ENCODE results near the gene RGR. TPM values are rescaled to one million over a fixed set of nuclear protein-coding genes. Genes with fewer than 3 reads are reported as not detected.

Gene RGR
- total RNA-seq, 8 experiments from 2014 or later, result 0.36 to 5.2 (median 1.1) TPM; not detected in 1

DNA sequence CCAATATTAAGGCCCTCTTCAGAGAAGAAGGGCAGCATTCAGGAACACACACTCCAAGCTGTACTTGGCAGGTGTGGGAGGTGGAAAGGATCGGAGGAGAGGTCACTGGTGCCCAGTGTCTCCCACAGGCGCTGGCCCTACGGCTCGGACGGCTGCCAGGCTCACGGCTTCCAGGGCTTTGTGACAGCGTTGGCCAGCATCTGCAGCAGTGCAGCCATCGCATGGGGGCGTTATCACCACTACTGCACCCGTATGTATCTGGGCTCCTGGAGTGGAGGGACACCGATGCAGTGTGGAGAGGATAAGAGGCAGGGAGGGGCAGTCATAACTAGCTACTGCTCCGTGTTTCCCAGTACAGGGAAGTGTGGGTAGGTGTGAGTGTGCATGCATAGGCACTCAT lies 3.9 kb downstream of the RGR start:
- Histone ChIP-seq H3K4me3 (no peak overlapping the region), H3K4me1 (replicated peaks in 1 of 2) (peaks cover 9 to 17% of the 10 kb centered on the region in 2 donors), H3K27ac (no peak overlapping the region)
- 25 to 80% (median 74%) methylated on average over 1 to 4 of the region's 12 CpGs; no CpG with 5 or more reads in 7 of the 10 experiments for WGBS, 10 experiments
- ATAC-seq (replicated peaks in 6 of 8), result no peak
- in situ Hi-C loops (cut with MboI; ENCODE audit: low pct_unique_long_range_greater_than_20kb in 2 of 9, low sequenced_read_pairs in 9 of 9, unreplicated experiment in 9 of 9), result no loop called here

DNA sequence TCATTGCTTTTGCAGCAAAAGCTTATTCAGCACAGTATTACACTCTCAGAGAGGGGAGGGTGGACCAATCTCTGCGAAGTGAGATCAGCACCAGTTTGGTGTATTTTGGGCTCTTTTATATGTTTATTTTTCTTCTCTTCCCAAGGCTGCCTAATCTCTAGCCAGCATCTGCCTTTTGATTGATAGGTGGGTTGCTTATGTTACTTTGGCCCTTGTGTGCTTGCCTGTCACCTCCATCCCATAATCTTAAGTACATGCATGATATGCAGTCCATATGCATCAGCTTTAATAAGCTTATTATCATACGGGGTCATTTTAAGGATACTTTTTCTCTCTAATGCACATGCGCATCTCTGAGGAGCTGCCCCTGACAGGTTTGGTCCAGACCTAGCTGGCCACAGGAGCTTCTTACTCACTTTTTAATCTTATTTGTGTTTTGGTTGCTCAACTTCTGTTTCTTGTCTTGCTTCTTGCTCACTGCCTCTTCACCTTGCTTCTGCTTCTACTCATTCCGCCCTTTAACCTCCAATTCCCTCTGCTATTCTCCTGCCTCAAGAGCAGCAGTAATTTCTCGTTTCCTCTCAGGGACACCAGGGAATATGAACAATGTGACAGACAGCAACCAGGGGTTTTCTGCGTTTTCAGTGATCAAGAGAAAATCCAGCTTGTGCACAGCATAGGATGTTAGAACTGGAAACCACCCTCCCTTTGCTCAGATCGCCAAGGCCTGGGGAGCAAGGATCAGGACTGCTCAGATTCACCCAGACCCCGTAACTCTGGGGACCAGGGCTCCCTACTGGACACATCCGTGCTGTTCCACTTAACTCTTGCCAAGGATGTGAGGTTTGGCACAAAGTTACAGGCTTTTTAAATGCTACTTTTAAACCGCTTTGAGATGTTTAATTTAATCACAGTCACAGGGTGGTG lies 10.0 kb downstream of the RGR start:
- ATAC-seq (replicated peaks in 6 of 8), result peak in 7 of 8 experiments; percentile 19 to 88 (median 73)
- Histone ChIP-seq H3K27ac (peak overlapping the region; percentile 2 to 60), H3K4me1 (replicated peaks in 1 of 2) (peaks cover 11 to 18% of the 10 kb centered on the region in 2 donors), H3K4me3 (no peak overlapping the region)
- 23 to 94% (median 77%) methylated on average over 1 to 9 of the region's 10 CpGs for whole genome bisulfite sequencing, 10 experiments
- in situ Hi-C loops (cut with MboI; ENCODE audit: low pct_unique_long_range_greater_than_20kb in 2 of 9, low sequenced_read_pairs in 9 of 9, unreplicated experiment in 9 of 9), result loop anchor here in 3 of 9 experiments (25.0 kb wide), 1 partner anchor 282 kb away; no protein-coding TSS in a partner anchor

DNA sequence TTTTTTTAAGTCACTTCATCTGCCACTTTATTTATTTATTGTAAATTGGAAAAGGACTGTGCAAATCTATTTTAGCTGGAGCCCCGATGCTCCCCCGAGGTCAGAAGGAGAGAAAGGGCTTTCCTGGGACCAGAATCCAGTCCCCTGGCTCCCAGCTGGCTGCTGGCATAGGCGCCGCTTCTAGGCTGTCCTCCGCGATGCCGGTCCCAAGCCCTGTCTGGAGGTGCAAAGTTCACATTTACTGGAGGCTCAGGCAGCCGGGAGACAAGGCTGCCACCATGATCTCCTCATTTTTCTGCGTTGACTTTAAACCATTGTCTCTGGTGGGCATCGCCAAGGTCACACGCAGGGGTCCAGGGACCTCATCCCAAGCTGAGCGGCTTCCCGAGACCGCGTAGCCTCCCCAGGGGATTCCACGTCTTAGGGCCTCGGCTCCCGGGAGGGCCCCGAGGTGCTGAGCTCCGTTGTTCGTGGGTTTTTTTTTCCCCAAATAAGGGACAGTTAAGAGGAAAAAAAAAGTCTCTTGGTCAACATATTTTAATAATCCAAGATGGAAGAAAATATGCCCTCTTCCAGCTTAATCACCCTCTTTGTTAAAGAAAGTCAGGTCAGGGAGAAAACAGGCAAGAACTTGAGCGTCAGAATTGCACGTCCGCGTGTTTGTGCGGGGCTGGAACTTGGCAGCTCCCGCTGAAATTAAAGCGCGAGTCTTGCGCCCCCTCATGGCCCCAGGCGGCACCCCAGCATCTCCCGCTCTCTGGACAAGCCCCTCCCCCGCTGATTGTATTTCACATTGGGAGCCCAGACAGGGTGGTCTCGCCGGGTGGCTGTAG lies 11.9 kb downstream of the RGR start:
- in situ Hi-C loops (cut with MboI; ENCODE audit: low pct_unique_long_range_greater_than_20kb in 2 of 9, low sequenced_read_pairs in 9 of 9, unreplicated experiment in 9 of 9), result loop anchor here in 3 of 9 experiments (25.0 kb wide), 1 partner anchor 281 kb away; no protein-coding TSS in a partner anchor

DNA sequence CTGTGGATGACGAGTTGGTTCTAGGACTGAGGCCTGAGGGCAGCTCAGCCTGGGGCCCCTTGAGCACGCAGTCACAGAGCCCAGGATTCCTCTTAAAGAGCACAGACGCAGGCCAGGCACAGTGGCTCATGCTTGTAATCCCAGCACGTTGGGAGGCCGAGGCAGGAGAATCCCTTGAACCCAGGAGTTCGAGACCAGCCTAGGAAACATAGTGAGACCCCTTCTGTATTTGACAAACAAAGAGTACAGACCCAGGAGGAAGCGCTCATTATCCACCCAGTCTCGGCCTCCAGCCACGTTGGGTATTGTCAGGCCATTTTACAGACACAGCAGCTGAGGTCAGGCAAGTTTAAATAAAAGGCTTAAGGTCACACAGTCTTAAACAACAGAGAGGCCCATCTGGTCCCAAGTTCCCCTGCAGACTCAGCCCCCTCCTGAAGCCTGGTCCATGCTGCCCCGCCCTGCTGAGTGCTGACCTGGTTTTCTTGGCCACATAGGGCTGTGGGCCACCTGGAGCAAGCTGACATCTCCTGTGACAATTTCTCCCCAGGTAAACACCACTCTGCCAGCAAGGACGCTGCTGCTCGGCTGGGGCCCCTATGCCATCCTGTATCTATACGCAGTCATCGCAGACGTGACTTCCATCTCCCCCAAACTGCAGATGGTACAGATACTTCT lies 12.6 kb downstream of the RGR start:
- no peak overlapping the region for H3K27ac ChIP-seq
- 46 to 100% (median 88%) methylated on average over 2 to 7 of the region's 15 CpGs; no CpG with 5 or more reads in 3 of the 10 experiments for WGBS, 10 experiments
- no peak for ATAC-seq (replicated peaks in 6 of 8)
- H3K4me3 ChIP-seq, result no peak overlapping the region
- peaks cover 11 to 18% of the 10 kb centered on the region in 2 donors for H3K4me1 ChIP-seq (replicated peaks in 1 of 2)
- in situ Hi-C loops (cut with MboI; ENCODE audit: low pct_unique_long_range_greater_than_20kb in 2 of 9, low sequenced_read_pairs in 9 of 9, unreplicated experiment in 9 of 9), result loop anchor here in 3 of 9 experiments (25.0 kb wide), 1 partner anchor 280 kb away; no protein-coding TSS in a partner anchor

More for the DNA sequence above, 11.9 kb downstream of the RGR start:
- ATAC-seq (replicated peaks in 6 of 8), result peak in 7 of 8 experiments; percentile 24 to 64 (median 47)
- H3K27ac ChIP-seq, result no peak overlapping the region
- WGBS, 10 experiments, result 2 to 100% (median 53%) methylated on average over 1 to 11 of the region's 35 CpGs; no CpG with 5 or more reads in 1 of the 10 experiments
- no peak overlapping the region for H3K4me3 ChIP-seq
- peaks cover 11 to 18% of the 10 kb centered on the region in 2 donors for H3K4me1 ChIP-seq (replicated peaks in 1 of 2)

DNA sequence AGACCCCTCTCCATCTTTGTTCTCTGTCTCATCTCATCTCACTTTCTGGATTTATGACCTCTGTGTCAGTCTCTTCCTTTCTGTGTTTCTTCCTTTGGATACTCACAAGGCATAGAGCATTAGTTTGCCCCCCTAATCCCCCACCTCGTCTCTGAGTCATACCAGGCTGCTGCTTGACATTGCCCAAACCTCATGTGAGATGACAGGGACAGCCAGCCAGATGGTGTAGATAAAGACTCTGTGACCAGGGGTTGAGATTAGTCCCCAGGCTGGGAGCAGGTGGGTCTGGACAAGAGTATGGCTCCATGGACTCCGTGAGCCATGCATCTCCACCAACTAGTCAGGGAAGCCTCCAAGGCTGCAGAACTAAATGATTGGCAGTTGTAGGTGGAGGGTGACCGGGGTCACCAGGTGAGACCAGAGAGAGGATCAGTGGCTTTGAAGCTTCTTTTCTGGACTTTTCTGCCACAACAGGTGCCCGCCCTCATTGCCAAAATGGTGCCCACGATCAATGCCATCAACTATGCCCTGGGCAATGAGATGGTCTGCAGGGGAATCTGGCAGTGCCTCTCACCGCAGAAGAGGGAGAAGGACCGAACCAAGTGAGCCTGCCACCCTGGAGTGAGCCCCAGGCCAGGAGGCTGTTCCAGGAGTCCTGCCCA lies 13.3 kb downstream of the RGR start:
- ATAC-seq (replicated peaks in 6 of 8), result peak in 2 of 8 experiments; percentile 22 to 26
- Histone ChIP-seq H3K27ac (no peak overlapping the region), H3K4me3 (no peak overlapping the region), H3K4me1 (replicated peaks in 1 of 2) (peaks cover 11 to 18% of the 10 kb centered on the region in 2 donors)
- in situ Hi-C loops (cut with MboI; ENCODE audit: low pct_unique_long_range_greater_than_20kb in 2 of 9, low sequenced_read_pairs in 9 of 9, unreplicated experiment in 9 of 9), result loop anchor here in 3 of 9 experiments (25.0 kb wide), 1 partner anchor 279 kb away; no protein-coding TSS in a partner anchor
- 17 to 100% (median 92%) methylated on average over 1 to 4 of the region's 7 CpGs; no CpG with 5 or more reads in 1 of the 10 experiments for WGBS, 10 experiments

DNA sequence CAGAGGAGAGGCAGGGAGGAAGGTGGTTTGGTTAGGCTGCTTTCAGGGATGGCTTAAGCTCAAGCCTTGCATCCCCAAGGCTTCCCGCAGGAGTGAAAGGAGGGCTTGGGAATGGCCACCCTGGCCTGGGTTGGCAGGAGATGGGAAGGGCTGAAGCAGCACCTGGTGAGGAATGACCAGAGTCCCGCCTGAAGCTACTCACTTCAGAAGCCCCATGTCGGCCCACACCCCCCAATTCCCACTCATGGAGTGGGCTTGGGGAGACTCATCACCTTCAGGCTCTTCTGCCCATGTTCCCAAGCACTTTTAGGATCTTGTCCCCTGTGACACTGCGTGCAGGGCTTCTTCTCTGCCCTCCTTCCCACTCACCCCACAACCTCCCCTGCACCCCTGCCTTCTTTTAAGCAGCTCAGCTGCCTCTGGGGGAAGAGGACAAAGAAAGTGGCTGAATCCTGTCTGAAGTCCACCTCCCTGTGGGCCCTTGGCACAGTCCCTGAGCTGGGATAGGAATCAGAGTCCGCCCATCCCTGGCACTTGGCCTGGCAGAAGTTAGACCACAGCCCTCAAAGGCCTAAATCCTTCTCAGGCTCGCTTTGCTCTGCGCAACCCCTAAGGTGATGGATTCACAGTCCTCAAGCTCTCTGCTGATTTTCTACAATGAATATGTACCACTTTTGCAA lies 16.5 kb downstream of the RGR start:
- 60 to 100% (median 80%) methylated on average over 1 to 2 of the region's 7 CpGs; no CpG with 5 or more reads in 5 of the 10 experiments for WGBS, 10 experiments
- Histone ChIP-seq H3K4me3 (no peak overlapping the region), H3K4me1 (replicated peaks in 1 of 2) (peaks cover 5 to 9% of the 10 kb centered on the region in 2 donors), H3K27ac (no peak overlapping the region)
- ATAC-seq (replicated peaks in 6 of 8), result no peak
- in situ Hi-C loops (cut with MboI; ENCODE audit: low pct_unique_long_range_greater_than_20kb in 2 of 9, low sequenced_read_pairs in 9 of 9, unreplicated experiment in 9 of 9), result loop anchor here in 8 of 9 experiments (10.0 to 25.0 kb wide), 4 partner anchors 263 to 283 kb away; no protein-coding TSS in a partner anchor

DNA sequence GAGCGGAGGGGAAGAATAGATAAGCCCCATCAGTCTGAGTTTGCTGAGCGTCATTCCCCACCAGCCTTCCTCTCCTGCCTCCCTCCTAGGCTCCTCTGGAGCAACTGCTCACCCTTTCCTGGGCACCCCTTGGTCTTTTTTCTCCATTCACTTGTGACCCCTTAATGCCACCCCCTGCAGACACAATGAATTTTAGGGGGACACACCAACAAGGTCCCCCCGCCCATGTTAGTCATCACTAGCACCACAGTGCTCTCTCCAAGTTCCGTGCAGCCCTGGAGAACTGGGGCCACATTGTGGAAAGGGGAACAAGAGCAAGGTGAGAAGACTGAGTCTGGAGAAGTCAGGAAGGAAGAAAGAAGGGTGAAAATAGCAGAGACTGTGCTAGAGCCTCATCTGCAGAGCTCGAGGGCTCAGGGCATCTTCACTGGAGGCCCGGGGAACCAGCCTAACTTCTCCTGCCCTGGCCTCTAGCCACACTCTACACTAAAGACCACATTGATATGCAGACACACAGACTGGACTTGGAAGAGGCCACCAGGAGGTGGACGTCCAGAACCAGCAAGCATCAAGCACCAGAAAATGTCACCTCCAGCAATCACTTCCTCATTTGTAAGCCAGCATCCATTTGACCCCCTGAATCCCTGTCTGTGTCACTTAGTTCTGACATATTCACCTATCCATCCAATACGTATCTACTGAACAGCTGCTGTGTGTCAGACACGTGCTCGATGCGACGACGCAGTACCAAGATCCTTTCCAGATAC lies 17.5 kb downstream of the RGR start:
- Histone ChIP-seq H3K4me1 (replicated peaks in 1 of 2) (peaks cover 3 to 5% of the 10 kb centered on the region in 2 donors), H3K27ac (no peak overlapping the region), H3K4me3 (no peak overlapping the region)
- in situ Hi-C loops (cut with MboI; ENCODE audit: low pct_unique_long_range_greater_than_20kb in 2 of 9, low sequenced_read_pairs in 9 of 9, unreplicated experiment in 9 of 9), result loop anchor here in 8 of 9 experiments (10.0 to 25.0 kb wide), 4 partner anchors 262 to 282 kb away; no protein-coding TSS in a partner anchor
- WGBS, 10 experiments, result 28 to 100% (median 84%) methylated on average over 1 to 10 of the region's 13 CpGs
- no peak for ATAC-seq (replicated peaks in 6 of 8)

DNA sequence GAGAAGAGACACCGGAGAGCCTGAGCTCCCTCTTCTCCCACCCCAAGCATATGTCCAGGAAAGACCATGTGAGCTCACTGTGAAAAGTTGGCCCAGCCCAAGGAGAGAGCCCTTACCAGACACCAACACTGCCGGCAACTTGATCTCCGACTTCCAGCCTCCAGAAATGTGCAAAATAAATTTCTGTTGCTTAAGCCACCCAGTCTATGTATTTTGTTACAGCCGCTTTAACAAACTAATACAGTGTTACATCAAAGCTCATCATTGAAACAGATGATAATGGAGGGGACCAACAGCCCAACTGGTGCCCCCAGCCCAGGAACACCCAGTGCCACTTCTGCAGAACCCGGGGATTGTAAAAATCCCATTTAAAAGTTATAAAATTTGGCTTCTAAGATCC lies 18.9 kb downstream of the RGR start:
- H3K4me3 ChIP-seq, result no peak overlapping the region
- H3K27ac ChIP-seq, result no peak overlapping the region
- H3K4me1 ChIP-seq (replicated peaks in 1 of 2), result peaks cover 3 to 5% of the 10 kb centered on the region in 2 donors
- ATAC-seq (replicated peaks in 6 of 8), result no peak
- 33 to 79% (median 70%) methylated on average over 2 to 4 of the region's 5 CpGs; no CpG with 5 or more reads in 5 of the 10 experiments for WGBS, 10 experiments
- in situ Hi-C loops (cut with MboI; ENCODE audit: low pct_unique_long_range_greater_than_20kb in 2 of 9, low sequenced_read_pairs in 9 of 9, unreplicated experiment in 9 of 9), result loop anchor here in 8 of 9 experiments (10.0 to 25.0 kb wide), 4 partner anchors 261 to 281 kb away; no protein-coding TSS in a partner anchor

DNA sequence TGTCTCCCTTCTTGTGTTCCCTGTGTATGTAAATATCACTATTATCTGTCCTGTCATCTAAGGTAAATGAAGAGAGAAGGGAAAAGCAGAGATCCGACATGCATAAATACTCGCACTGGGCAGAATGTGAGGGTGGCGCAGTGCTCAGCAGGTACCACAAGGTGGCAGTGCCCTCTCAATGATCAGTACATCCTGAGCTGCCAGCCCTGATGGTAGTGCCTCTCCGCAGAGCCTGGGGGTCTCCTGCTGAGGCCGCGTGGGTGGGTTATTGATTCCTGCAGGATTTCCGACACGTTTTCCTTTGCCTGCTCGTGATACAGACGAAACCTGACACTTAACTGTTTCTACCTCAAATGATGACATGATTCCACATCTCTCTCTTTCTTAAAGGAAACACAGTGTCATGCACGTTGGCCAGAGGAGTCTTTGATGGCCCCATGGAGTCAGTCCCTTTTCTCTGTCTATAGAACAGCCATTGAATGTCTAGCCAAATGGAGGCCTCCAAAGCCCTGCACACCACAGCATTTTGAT lies 19.8 kb downstream of the RGR start:
- Histone ChIP-seq H3K27ac (no peak overlapping the region), H3K4me1 (replicated peaks in 1 of 2) (peaks cover 3 to 5% of the 10 kb centered on the region in 2 donors), H3K4me3 (no peak overlapping the region)
- in situ Hi-C loops (cut with MboI; ENCODE audit: low pct_unique_long_range_greater_than_20kb in 2 of 9, low sequenced_read_pairs in 9 of 9, unreplicated experiment in 9 of 9), result loop anchor here in 8 of 9 experiments (10.0 to 25.0 kb wide), 4 partner anchors 260 to 280 kb away; no protein-coding TSS in a partner anchor
- 0 to 25% (median 5%) methylated on average over 1 to 9 of the region's 11 CpGs; no CpG with 5 or more reads in 2 of the 10 experiments for WGBS, 10 experiments
- ATAC-seq (replicated peaks in 6 of 8), result peak; percentile 79 to 100 (median 100)

DNA sequence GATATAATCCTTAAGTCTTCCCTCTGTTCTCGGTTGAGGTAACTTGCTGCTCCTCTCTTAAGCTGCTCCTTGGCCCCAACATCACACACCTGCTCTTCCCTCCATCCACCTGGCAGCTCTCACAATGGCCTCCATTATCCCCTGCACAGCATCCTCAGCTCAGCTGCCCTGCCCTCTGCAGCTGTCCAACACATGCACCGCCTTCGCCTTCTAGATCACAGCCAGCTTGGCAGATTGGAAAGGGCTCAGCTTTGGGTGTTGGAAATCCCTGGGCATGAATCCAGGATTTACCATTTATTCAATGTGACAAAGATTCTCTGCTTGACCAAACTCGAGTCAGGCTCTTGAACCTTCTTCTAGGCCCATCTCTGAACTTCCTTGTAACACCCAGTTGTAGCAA lies 20.6 kb downstream of the RGR start:
- Histone ChIP-seq H3K27ac (no peak overlapping the region), H3K4me3 (no peak overlapping the region), H3K4me1 (replicated peaks in 1 of 2) (peaks cover 3 to 5% of the 10 kb centered on the region in 2 donors)
- ATAC-seq (replicated peaks in 6 of 8), result no peak
- WGBS, 10 experiments, result 0 to 100% (median 98%) methylated on average over 1 to 3 of the region's 4 CpGs; no CpG with 5 or more reads in 4 of the 10 experiments
- in situ Hi-C loops (cut with MboI; ENCODE audit: low pct_unique_long_range_greater_than_20kb in 2 of 9, low sequenced_read_pairs in 9 of 9, unreplicated experiment in 9 of 9), result loop anchor here in 8 of 9 experiments (10.0 to 25.0 kb wide), 4 partner anchors 259 to 279 kb away; no protein-coding TSS in a partner anchor

All from motor neuron (in vitro differentiated cells).